Central memory CD4-positive, alpha-beta T cell (primary cell): ENCODE data around the gene KIF19.
"Not testable (repeated sequence)": the region's sequence is repeated elsewhere in the genome, so short reads cannot be mapped to it uniquely, and the experiment has no call there.

Source experiments
- DNase-seq: peaks from one replicate; pipeline ENCODE4 v3.0.0; 2022

KIF19 gene

GRCh38 chr17:74390680-74391653 lies 64.9 kb downstream of the KIF19 start:
- no peak for DNase-seq

GRCh38 chr17:74391771-74392170 lies 65.7 kb downstream of the KIF19 start:
- no peak for DNase-seq

GRCh38 chr17:74392848-74393247 lies 66.8 kb downstream of the KIF19 start:
- no peak for DNase-seq

GRCh38 chr17:74393346-74393942 lies 67.4 kb downstream of the KIF19 start:
- DNase-seq, result no peak

- no peak for DNase-seq
Observed at GRCh38 chr17:74394275-74394950, 68.4 kb downstream of the KIF19 start.

GRCh38 chr17:74394977-74395376 lies 69.0 kb downstream of the KIF19 start:
- no peak for DNase-seq

GRCh38 chr17:74396567-74396966 lies 70.5 kb downstream of the KIF19 start:
- no peak for DNase-seq

- no peak for DNase-seq
Observed at GRCh38 chr17:74402048-74402447, 76.0 kb downstream of the KIF19 start.

- DNase-seq, result no peak
Observed at GRCh38 chr17:74403512-74404137, 77.6 kb downstream of the KIF19 start.

- no peak for DNase-seq
Observed at GRCh38 chr17:74404218-74404617, 78.2 kb downstream of the KIF19 start.

- DNase-seq, result no peak
Observed at GRCh38 chr17:74404789-74405188, 78.8 kb downstream of the KIF19 start.

GRCh38 chr17:74405311-74405710 lies 79.3 kb downstream of the KIF19 start:
- DNase-seq, result not testable (repeated sequence)
